GM18909 (cell line): ENCODE results near the gene PDLIM1.
"Not testable (repeated sequence)": the region's sequence is repeated elsewhere in the genome, so short reads cannot be mapped to it uniquely, and the experiment has no call there.

ENCODE experiments used
- ATAC-seq: cut with Tn5 transposase; IDR thresholded peaks from one replicate; pipeline ENCODE4 v1.9.1; 2021; ENCODE audit warnings: mild to moderate bottlenecking; ENCODE audit not compliant: unreplicated experiment, poor library complexity

Gene PDLIM1

DNA sequence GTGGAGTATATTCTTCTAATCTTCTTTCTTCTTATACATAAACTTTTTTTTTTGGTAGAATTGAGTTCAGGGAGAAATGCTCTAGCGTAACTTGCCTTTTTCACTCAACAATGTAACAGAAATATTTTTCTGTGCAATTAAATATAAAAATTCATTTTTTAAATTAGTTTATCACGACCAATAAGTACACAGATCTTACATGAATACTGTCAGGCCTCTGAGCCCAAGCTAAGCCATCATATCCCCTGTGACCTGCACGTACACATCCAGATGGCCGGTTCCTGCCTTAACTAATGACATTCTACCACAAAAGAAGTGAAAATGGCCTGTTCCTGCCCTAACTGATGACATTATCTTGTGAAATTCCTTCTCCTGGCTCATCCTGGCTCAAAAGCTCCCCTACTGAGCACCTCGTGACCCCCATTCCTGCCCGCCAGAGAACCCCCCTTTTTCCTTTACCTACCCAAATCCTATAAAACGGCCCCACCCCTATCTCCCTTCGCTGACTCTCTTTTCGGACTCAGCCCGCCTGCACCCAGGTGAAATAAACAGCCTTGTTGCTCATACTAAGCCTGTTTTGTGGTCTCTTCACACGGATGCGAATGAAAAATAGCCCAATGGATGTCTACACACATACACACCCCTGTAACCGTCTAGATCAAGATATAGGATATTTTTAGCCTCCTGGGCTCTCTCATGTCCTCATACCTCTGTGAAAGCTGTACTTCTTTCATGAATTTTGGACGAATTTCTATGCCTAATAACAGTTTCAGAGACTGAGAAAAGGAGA is 61.7 kb downstream of the PDLIM1 start:
- ATAC-seq, result not testable (repeated sequence)

DNA sequence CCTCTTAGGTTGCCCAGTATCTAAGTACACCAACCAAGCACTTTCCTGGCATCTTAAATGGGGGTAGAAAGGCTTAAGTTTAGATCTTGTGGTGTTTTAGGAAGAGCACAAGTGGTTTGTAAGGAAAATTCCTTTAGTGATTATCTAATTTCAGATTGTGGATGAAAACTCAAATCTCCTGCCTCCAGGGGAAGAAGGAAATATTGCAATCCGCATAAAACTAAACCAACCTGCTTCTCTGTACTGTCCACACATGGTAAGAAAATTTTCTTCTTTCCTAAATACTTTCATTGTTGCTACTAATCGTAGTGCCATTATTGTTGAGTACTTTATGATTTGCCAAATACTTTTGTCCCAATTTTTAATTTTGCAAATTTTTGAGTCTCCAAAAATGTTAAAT is 65.7 kb downstream of the PDLIM1 start:
- ATAC-seq, result no peak

DNA sequence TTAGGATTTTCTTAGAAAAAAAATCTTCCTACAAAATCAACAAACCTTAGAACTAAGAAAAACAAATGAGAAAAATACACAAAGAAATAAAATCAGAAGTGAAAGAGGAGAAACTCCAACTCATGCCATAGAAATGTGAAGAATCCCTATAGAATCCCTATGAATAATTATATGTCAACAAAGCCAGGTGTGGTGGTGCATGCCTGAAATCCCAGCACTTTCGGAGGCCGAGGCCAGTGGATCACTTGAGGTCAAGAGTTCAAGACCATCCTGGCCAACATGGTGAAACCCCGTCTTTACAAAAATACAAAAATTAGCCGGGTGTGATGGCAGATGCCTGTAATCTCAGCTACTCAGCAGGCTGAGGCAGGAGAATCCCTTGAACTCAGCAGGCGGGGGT is 69.7 kb downstream of the PDLIM1 start:
- ATAC-seq, result no peak

DNA sequence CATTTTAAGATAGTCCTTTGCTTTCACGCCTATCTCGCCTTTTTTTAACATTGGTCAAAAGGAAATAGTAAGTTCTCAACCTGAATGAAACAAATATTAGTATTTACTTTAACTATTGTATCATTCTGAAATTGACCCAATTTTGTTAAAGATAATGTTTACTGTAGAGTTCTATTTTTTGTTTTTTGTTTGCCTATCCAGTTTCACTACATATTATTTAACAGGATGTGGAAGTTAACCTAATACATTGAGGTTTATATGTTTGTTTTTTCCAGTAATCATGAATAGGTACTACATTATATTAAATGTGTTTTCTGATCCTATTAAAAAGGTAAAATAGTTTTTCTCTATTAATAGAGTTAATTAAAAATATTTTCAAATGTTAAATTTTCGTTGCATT is 70.3 kb downstream of the PDLIM1 start:
- ATAC-seq, result no peak

DNA sequence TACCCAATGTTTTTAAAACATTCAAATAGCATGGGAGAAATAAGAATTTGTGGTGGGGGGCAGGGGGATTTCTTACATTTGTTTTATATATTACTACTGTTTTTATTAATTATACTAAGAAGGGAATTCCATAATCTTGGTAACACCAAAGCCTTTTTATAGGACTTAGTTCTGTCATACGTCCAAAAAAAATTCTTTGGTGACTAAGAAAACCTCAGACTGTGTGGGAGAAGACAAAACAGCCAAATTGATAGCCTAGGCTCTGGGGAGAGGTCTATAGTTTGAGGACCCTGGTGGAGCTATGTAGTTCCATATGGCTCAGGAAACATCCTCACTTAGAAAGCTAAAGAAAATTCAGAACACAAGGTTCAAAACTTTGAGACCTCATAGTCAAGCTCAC is 73.3 kb downstream of the PDLIM1 start:
- ATAC-seq, result no peak

DNA sequence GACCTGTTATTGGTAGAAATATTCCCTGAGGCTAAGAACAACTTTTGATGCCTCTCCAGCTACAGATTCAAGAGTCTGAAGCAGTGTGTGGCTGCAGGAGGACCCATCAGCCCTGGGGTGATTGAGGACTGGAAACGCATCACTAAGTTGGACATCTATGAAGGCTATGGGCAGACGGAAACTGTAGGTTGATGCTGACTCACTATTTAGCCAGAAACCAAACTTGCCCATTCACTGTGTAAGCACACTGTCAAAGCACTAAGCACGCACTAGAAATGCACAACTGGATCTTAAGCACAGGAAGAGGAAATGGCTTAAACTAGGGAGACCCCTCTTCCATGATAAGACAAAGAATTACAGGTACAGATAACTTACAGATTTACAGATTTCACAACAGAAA is 76.0 kb downstream of the PDLIM1 start:
- ATAC-seq, result peak; percentile 75

DNA sequence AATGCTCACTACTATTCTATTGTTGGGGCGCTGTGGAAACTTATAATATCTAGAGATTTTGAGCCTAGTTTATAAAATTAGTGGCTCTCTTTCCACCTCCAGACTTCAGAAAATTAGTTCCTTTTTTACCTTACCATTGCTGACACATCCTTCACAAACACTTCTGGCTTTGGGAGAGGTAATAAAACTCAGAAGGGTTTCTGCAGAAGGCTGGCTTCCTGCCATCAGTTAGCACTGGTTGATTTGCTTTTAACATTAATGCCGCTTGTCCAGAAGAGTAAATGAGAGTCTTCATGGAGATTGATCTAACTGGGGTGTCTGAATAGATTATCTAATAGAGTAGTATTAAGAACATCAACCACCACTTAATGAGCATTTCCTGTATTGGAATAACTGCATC is 76.4 kb downstream of the PDLIM1 start:
- no peak for ATAC-seq

DNA sequence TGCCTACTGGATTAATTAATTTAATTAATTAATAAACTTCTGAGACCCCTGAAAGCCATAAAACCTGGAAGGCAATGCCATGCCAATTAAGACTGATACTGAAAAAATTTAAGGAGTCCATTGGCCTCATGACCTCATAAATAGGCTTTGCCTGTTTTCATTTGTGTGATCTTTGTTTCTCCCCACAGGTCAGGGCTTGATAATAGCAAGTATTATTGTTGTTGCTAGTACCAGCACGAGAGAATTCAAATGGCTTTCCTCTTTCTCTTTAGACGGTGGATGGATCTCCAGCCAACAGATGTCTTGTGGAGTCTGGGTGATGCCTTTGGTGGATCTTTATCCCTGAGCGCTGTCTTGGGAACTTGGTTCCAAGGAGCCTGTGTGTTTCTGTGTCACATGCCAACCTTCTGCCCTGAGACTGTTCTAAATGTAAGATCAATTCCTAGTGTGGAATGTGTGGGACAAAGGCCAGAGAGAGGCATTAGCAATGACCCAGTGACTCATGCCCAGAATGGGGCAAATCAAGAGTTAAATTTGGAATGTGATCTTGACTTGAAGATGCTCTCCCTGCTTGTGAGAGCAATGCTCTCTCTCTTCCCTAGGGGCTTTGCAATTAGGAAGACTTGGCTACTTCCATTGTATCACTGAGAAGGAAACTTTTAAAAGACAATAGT is 79.1 kb downstream of the PDLIM1 start:
- ATAC-seq, result no peak

DNA sequence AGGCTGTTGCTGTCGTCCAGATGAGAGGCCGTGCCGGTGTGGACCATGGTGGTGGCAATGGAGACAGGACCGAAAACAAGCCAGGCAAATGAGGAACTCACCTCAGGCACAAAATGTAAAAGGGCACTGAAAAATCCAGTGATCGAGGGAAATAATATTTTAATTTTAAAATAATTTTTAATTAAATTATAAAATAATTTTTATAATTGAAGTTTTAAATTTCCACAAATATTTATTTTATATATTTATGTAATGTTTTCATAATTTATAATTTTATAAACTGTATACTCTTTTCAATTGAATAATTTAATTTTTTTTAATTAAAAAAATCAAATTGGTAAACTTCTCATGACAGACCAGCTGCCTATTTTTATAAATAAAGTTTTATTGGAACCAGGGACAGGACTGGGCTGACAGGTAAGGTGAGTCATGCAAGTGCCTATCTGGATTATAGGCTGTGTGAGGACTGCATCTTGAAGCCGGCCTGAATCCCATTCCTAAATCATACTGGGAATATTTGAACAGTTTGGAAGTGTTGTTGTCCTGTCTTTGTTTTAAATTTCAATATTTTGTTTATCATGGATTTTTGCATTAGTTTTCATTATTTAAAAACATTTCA is 81.2 kb downstream of the PDLIM1 start:
- ATAC-seq, result no peak

DNA sequence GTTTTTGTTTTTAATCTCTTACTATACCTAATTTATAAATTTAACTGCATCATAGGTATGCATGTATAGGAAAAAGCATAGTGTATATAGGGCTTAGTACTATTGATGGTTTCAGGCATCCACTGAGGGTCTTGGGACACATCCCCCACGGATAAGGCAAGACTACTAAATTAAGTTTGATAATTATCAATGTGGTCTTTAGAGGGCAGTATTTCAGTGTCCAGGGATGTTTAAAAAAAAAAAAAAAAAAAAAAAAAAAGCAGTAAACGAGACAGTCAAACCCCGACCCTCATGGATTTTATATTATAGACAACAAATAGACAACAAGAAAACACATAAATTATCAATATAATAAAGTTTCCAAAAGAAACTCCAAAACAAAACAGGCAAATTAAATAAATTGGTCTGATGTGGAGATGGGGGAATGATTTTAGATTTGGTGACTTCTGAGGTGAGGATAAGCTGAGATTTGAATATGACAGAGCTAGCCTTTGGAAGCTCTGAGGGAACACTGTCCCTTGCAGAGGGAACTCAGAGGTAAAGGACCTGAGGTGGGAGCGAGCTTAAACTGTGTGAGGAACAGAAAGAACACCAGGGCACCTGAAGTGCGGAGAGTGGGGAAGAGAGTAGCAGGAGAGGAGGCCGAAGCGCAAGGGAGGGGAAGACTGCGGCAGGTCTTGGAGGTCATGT is 82.0 kb downstream of the PDLIM1 start:
- no peak for ATAC-seq

DNA sequence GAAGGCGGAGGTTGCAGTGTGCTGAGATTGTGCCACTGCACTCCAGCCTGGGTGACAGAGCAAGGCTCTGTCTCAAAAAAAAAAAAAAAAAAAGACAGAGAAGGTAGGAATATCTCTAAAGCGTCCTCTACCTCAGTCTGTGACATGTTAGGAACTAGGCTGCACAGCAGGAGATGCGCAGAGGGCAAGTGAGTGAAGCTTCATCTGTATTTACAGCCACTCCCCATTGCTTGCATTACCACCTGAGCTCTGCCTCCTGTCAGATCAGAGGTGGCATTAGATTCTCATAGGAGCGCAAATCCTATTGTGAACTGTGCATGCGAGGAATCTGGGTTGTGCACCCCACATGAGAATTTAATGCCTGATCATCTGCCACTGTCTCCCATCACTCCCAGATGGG is 87.9 kb downstream of the PDLIM1 start:
- not testable (repeated sequence) for ATAC-seq

DNA sequence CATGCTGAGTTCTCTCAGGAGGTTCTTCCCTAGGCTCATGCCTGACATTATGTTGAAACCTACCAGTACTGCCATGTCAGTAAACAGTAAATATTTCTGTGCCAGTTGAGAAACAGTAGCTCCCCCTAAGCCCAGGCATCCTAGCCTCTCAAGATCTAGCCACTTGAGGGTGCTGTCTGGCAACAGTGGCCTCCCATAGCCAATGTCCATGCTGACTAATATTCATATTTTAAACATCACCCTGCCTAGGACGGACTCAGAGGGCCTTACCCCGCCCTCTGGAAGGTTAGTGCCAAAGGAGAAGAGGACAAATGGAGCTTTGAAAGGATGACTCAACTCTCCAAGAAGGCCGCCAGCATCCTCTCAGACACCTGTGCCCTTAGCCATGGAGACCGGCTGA is 89.1 kb downstream of the PDLIM1 start:
- ATAC-seq, result no peak

DNA sequence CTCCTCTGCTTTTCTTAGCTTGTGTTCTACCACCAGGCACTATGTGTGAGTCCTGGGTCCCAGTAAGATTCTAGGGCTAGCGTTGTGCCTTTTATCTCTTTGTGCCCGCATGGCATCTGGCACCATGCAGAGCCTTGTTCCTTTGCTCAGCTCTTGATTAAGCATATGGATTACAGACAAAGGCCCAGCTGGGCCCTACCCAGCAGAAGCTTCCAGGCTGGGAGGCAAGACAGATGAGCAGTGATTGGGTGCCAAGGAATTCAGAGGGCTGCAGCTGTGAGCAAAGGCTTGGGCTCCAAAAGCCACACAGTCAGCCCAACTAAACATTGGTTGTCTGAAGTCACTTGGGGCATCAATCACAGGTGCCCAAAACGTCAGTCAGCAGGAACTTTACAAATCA is 94.8 kb downstream of the PDLIM1 start:
- no peak for ATAC-seq

DNA sequence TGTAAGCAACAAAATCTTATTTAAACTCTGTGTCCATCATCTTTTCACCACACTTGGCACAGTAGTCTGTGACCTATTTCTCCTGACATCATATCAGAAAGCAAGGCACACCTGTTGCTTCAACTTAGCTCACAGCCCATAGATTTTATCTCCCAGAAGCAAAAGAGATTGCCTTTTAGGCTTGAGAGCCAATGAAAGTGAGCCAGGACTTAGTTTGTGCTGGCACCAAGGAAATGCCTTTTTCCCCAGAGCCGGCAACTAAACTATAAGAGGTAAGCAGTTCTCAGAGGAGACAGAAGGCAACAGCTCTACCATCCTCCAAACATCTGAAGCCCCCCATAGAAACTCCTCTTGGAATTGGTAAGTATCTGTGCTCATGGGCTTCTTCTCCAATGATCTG is 96.9 kb downstream of the PDLIM1 start, which contains the start of gene ACSM6:
ACSM6 (plus strand) TSS at position 295 of the 400 bp plus-strand sequence. CDS start 248 bp downstream, outside the sequence.
- no peak for ATAC-seq

DNA sequence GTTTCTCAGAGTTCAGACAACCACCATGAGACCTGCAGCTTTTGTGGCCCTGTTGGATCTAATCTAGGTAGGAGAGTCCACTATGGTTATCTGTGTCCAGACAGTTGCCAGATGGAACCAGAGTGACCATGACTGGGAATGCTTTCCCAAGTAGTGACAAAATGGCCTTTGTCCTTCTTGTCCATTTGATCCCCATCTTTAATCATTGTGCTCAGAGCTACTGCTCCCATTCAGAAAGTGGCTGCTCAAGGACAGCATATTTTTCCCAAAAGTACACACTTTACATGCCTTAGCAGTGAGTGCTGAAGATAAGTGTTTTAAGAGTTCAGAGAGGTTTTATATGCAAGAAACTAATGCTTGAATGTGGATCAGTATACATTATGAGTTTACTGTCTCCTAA is 102.2 kb downstream of the PDLIM1 start:
- ATAC-seq, result no peak

DNA sequence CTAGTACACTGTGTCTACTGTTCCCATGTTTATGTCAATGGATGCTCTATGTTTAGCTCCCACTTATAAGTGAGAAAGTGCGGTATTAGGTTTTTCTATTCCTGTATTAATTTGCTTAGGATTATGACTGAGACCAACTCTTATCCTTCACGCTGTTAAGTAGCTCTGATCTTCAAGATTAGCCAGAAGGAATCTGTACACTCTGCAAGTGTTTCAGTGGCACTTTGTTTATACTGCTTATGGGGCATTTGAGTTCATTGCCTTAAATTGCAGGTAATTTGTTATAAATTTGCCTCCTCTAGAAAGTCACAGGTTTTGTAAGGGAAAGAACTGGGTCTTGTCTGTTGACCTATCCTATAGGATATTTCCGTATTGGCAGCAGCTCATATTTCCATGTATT is 103.2 kb downstream of the PDLIM1 start:
- no peak for ATAC-seq
